ENCODE data around the gene SREK1. TPM values are rescaled to one million over a fixed set of nuclear protein-coding genes. Genes with fewer than 3 reads are reported as not detected.

SREK1 gene, protein sequence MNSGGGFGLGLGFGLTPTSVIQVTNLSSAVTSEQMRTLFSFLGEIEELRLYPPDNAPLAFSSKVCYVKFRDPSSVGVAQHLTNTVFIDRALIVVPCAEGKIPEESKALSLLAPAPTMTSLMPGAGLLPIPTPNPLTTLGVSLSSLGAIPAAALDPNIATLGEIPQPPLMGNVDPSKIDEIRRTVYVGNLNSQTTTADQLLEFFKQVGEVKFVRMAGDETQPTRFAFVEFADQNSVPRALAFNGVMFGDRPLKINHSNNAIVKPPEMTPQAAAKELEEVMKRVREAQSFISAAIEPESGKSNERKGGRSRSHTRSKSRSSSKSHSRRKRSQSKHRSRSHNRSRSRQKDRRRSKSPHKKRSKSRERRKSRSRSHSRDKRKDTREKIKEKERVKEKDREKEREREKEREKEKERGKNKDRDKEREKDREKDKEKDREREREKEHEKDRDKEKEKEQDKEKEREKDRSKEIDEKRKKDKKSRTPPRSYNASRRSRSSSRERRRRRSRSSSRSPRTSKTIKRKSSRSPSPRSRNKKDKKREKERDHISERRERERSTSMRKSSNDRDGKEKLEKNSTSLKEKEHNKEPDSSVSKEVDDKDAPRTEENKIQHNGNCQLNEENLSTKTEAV
- 100 to 1,000 TPM; 108 to 139 TPM for total RNA-seq
- 28.4 TPM for polyA plus RNA-seq (ENCODE audit: insufficient read depth, low read depth, low replicate concordance)
- long read RNA-seq, donor 1, full-length matches to known transcripts = 16 of 16 reads
- long read RNA-seq, donor 1, partial matches to known transcripts = 0 of 16 reads
- long read RNA-seq, donor 1, other reads (novel, unspliced or antisense) = 0 of 16 reads
- long read RNA-seq, donor 2, full-length matches to known transcripts = 7 of 7 reads
- long read RNA-seq, donor 2, partial matches to known transcripts = 0 of 7 reads
- long read RNA-seq, donor 2, other reads (novel, unspliced or antisense) = 0 of 7 reads

DNA sequence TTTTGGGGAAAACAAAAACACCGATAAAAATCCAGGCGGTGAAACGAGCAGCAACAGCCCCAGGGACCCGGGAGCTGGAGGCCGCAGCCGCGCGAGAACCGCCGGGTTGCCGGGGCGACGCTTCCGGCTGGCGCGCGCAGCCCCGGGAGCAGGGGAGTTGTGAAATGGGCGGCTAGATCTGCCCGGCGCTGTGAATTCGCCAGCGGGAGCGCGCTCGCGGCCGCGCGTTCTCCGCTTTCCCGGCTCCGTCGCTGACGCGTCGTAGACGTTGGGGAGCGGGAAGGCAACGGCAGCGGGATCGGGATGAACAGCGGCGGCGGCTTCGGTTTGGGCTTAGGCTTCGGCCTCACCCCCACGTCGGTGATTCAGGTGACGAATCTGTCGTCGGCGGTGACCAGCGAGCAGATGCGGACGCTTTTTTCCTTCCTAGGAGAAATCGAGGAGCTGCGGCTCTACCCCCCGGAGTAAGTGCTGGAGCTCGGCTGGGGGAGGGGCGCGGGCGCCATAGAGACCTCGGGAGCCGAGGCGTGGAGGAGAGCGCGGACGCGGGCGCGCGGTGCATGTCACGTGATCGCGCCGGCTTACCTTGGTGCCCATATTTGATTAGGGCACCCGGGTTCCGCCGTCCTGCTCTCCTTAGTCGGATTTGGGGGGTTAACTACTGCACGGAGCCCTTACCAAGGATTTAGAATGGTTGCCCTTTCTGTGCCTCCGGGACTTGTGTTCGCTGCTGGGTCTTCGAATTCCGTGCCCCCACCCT lies at the start of gene SREK1:
TSS of gene SREK1 (plus strand) at position 227 of the 760 bp plus-strand sequence. CDS start at position 304, 77 bp downstream.
- Histone ChIP-seq H3K36me3 (ENCODE audit: low read depth, missing control alignments) (no peaks in the 10 kb centered on the region), H3K4me3 (peak within 1 kb of the TSS; percentile 80 to 87), H3K4me1 (peaks cover 13% of the 10 kb centered on the region), H3K27ac (peak within 1 kb of the TSS; percentile 96 to 99), H3K27me3 (no peaks in the 10 kb centered on the region), H3K9me3 (no peaks in the 10 kb centered on the region)
- no peak for TF ChIP-seq POLR2A (IDR thresholded peaks at IDR 0.05)
- TF ChIP-seq CTCF (IDR thresholded peaks at IDR 0.05) = no peak
- intact Hi-C loops (cut with DNase I; ENCODE audit: low total_unique reads) = loop anchor here (10.0 kb wide), 1 partner anchor 219 kb away; the partner anchor contains the start of gene ERBIN
- WGBS, 2 donors = 0 to 1% methylated on average over 23 to 86 of the region's 86 CpGs
- peak; percentile 97 for DNase-seq

- TF ChIP-seq POLR2A (IDR thresholded peaks at IDR 0.05) (no peak), CTCF (IDR thresholded peaks at IDR 0.05) (no peak)
- H3K27me3 ChIP-seq = no peaks in the 10 kb centered on the region
- intact Hi-C loops (cut with DNase I; ENCODE audit: low total_unique reads) = no loop called here
- no peak overlapping the region for H3K27ac ChIP-seq
- DNase-seq = no peak
- no peaks in the 10 kb centered on the region for H3K9me3 ChIP-seq
- H3K36me3 ChIP-seq (ENCODE audit: low read depth, missing control alignments) = no peaks in the 10 kb centered on the region
- H3K4me3 ChIP-seq = no peak overlapping the region
- no peaks in the 10 kb centered on the region for H3K4me1 ChIP-seq
- 83 to 94% methylated on average over 2 of the region's 2 CpGs for whole genome bisulfite sequencing, 2 donors
Measured at GRCh38 chr5:66100851-66101250, 43.2 kb upstream of the SREK1 start.

- Histone ChIP-seq H3K36me3 (ENCODE audit: low read depth, missing control alignments) (no peaks in the 10 kb centered on the region), H3K27me3 (no peaks in the 10 kb centered on the region), H3K4me1 (no peaks in the 10 kb centered on the region), H3K27ac (no peak overlapping the region), H3K4me3 (no peak overlapping the region), H3K9me3 (no peaks in the 10 kb centered on the region)
- no peak for DNase-seq
- no peak for TF ChIP-seq POLR2A (IDR thresholded peaks at IDR 0.05)
- no peak for TF ChIP-seq CTCF (IDR thresholded peaks at IDR 0.05)
- intact Hi-C loops (cut with DNase I; ENCODE audit: low total_unique reads) = no loop called here
- WGBS, 2 donors = 87 to 92% methylated on average over 2 of the region's 2 CpGs
Measured at GRCh38 chr5:66113160-66113559, 30.9 kb upstream of the SREK1 start.

- no peak for DNase-seq
- Histone ChIP-seq H3K4me1 (no peaks in the 10 kb centered on the region), H3K27me3 (no peaks in the 10 kb centered on the region), H3K36me3 (ENCODE audit: low read depth, missing control alignments) (no peaks in the 10 kb centered on the region), H3K9me3 (no peaks in the 10 kb centered on the region), H3K4me3 (no peak overlapping the region), H3K27ac (no peak overlapping the region)
- WGBS, 2 donors = 74 to 81% methylated on average over 4 of the region's 4 CpGs
- TF ChIP-seq POLR2A (IDR thresholded peaks at IDR 0.05) (no peak), CTCF (IDR thresholded peaks at IDR 0.05) (no peak)
- intact Hi-C loops (cut with DNase I; ENCODE audit: low total_unique reads) = no loop called here
Measured at GRCh38 chr5:66118304-66118703, 25.8 kb upstream of the SREK1 start.

Measured in testis (tissue), 5 donors.